A549 (cell line): ENCODE results near the gene GATAD2A. TPM values are rescaled to one million over a fixed set of nuclear protein-coding genes. Genes with fewer than 3 reads are reported as not detected.

ENCODE experiments used
- ATAC-seq, 2 experiments: fragments of 200-7000 bp in 1 of 2; fragments of >200 bp in 1 of 2; cut with Nextera tagmentation in 1 of 2; cut with Tn5 transposase in 1 of 2; 3 replicates each; pipeline versions ENCODE4 v1.8.0 to v1.9.1; 2018 to 2020; ENCODE audit warnings: mild to moderate bottlenecking in 1 of 2, moderate library complexity in 1 of 2
- CTCF ChIA-PET: fragments of 300-600 bp; sonication (Branson Sonifier 250); formaldehyde crosslinking; extraction: SDS; loops from one replicate; lab custom pipeline; 2021; ENCODE audit warnings: antibody characterized with exemption, inconsistent platforms; lab: Yijun Ruan, JAX
- POLR2A ChIA-PET: fragments of 350-600 bp; formaldehyde crosslinking; extraction: SDS; loops from one replicate; lab custom pipeline; 2021; ENCODE audit warnings: antibody characterized with exemption, inconsistent platforms; lab: Yijun Ruan, JAX
- DNase-seq, 2 experiments: peaks; one replicate each; pipeline versions ENCODE4 v3.0.0 to v3.0.0-alpha.2; 2011 to 2016; ENCODE audit warnings: low read depth in 1 of 2, low spot score in 1 of 2
- FAIRE-seq: peaks from 2 replicates; lab custom pipeline; 2011; peaks lifted over from hg19 to GRCh38; lab: Jason Lieb, UNC
- H3K27ac ChIP-seq, 2 experiments: fragments of >200 bp; sonication (Bioruptor Twin); formaldehyde crosslinking; 3 replicates each; pipeline ENCODE4 v1.5.1; 2016 to 2017
- H3K4me1 ChIP-seq: fragments of >200 bp; sonication (Bioruptor Twin); formaldehyde crosslinking; 3 replicates; pipeline ENCODE4 v1.6.1; 2016
- H3K4me2 ChIP-seq: fragments of >200 bp; sonication (Bioruptor Twin); formaldehyde crosslinking; 3 replicates; pipeline ENCODE4 v1.6.1; 2016
- H3K4me3 ChIP-seq: fragments of >200 bp; sonication (Bioruptor Twin); formaldehyde crosslinking; 3 replicates; pipeline ENCODE4 v1.5.1; 2016
- H3K9me3 ChIP-seq: fragments of >200 bp; sonication (Bioruptor Twin); formaldehyde crosslinking; 3 replicates; pipeline ENCODE4 v1.6.1; 2016
- CHD2 ChIP-seq: fragments of 150-350 bp; IDR thresholded peaks from 2 replicates; pipeline ENCODE4 v1.6.1; 2014; ENCODE audit warnings: low read length; ENCODE audit not compliant: partially characterized antibody
- FOSB ChIP-seq: fragments of 250-450 bp; sonication (Bioruptor Pico); IDR thresholded peaks from 2 replicates; pipeline ENCODE4 v1.5.0; 2020; ENCODE audit warnings: mild to moderate bottlenecking, moderate library complexity
- HOXA7 ChIP-seq: fragments of 250-450 bp; sonication (Bioruptor Pico); IDR thresholded peaks from 2 replicates; pipeline ENCODE4 v1.5.0; 2020; ENCODE audit warnings: mild to moderate bottlenecking, moderate library complexity
- HOXB5 ChIP-seq: fragments of 250-450 bp; sonication (Bioruptor Pico); IDR thresholded peaks from 2 replicates; pipeline ENCODE4 v1.5.0; 2020; ENCODE audit warnings: mild to moderate bottlenecking, moderate library complexity
- JUN ChIP-seq, 2 experiments: fragments of >200 bp; sonication (Bioruptor Twin); formaldehyde crosslinking; IDR thresholded peaks; 2 replicates in 1 of 2; 3 replicates in 1 of 2; pipeline ENCODE4 v1.6.1; 2016 to 2017
- MAFK ChIP-seq: fragments of 450-650 bp; IDR thresholded peaks from 2 replicates; pipeline ENCODE4 v1.6.1; 2014; ENCODE audit not compliant: partially characterized antibody
- NPAS2 ChIP-seq: fragments of 250-450 bp; sonication (Bioruptor Pico); IDR thresholded peaks from 2 replicates; pipeline ENCODE4 v1.8.0; 2022; ENCODE audit warnings: mild to moderate bottlenecking, moderate library complexity, borderline replicate concordance
- POLR2A ChIP-seq: IDR thresholded peaks from 2 replicates; pipeline ENCODE4 v1.6.1; 2012; ENCODE audit warnings: mild to moderate bottlenecking, low read length
- RAD21 ChIP-seq, 2 experiments: fragments of >200 bp in 1 of 2; sonication (Bioruptor Twin) in 1 of 2; formaldehyde crosslinking in 1 of 2; IDR thresholded peaks in 1 of 2; conservative IDR thresholded peaks in 1 of 2; 2 replicates in 1 of 2; 3 replicates in 1 of 2; pipeline ENCODE4 v1.6.1; 2012 to 2018; ENCODE audit warnings: inconsistent platforms in 1 of 2
- ZC3H11A ChIP-seq: fragments of 450-650 bp; IDR thresholded peaks from 2 replicates; pipeline ENCODE4 v1.6.1; 2014; ENCODE audit warnings: antibody characterized with exemption, mild to moderate bottlenecking
- WGBS: methylation state at CpG from one replicate; pipeline ENCODE4 v1.1.6; 2017; ENCODE audit errors: missing lambda C conversion rate; 5-methylcytosine and 5-hydroxymethylcytosine counted together
- polyA plus RNA-seq, 4 experiments: library from polyadenylated mRNA; depleted of rRNA in 3 of 4; stranded (reverse); fragments of >200 nt; fragmentation: RNase III in 1 of 4; extraction: RNeasy Plus Mini Kit Qiagen cat#74134 plus additional on column Dnase treatment in 1 of 4; gene quantifications; 2 replicates in 3 of 4; 3 replicates in 1 of 4; pipeline ENCODE4 v1.2.3, GENCODE V29; 2011 to 2017
- TF ChIP-seq, protein P1 (sequence below): IDR thresholded peaks from 2 replicates; pipeline ENCODE4 v1.6.1; 2012
- TF ChIP-seq, protein P2 (sequence below): fragments of 200-600 bp; sonication (generic); IDR thresholded peaks from 2 replicates; pipeline ENCODE4 v1.6.1; 2016; ENCODE audit warnings: antibody characterized with exemption, mild to moderate bottlenecking, moderate library complexity
- TF ChIP-seq, protein P3 (sequence below): fragments of >200 bp; sonication (Bioruptor Twin); formaldehyde crosslinking; IDR thresholded peaks from 3 replicates; pipeline ENCODE4 v1.5.1; 2016
- TF ChIP-seq, protein P4 (sequence below): IDR thresholded peaks from 2 replicates; pipeline ENCODE4 v1.6.1; 2012; ENCODE audit warnings: low read depth, borderline replicate concordance

The GATAD2A gene
- polyA plus RNA-seq, 2 of the 4 experiments (the other 2 are of a cell fraction): 25.2 to 28.9 TPM

DNA sequence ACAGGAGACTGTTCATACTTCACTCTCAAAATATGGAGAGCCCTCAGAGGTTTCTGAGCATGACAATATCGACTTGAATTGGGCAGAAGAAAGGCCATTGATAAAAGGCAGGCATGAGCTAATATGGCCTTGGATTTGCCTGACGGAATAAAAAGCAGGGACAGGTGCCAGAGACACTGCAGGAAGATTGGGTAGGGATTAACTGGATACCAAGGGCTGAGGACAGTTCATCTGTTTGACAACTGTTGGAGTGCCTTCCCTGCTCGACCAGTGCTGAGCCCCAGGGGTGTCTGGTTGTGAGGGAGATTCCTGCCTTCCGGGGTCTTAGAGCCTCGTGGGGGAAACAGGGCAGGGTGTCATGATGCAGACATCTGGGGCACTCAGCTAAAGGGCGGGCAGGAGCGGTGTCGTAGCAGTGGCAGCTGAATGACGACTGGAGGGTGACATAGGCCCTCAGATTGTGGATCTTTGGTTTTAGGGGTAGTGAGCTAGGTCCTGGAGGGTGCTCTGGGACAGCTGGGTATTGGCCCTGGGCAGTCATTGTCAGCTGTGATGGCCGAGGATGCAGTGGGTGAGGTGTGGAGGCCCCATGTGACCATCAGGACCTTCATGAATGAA is 12.3 kb downstream of the GATAD2A start:
- DNase-seq (no peak), ATAC-seq (no peak), FAIRE-seq (no peak)
- 95% methylated on average over 10 of the region's 10 CpGs for WGBS
- ChIA-PET CTCF (interaction anchor here (1.7 kb wide), 1 partner anchor 12 kb away, joined by 4 read pairs; the partner anchor contains the start of gene GATAD2A), POLR2A (no interaction called here)
- H3K4me2 ChIP-seq: no peak overlapping the region
- H3K4me1 ChIP-seq: no peaks in the 10 kb centered on the region
- no peak overlapping the region for H3K27ac ChIP-seq
- no peaks in the 10 kb centered on the region for H3K9me3 ChIP-seq
- TF ChIP-seq, protein P1, sequence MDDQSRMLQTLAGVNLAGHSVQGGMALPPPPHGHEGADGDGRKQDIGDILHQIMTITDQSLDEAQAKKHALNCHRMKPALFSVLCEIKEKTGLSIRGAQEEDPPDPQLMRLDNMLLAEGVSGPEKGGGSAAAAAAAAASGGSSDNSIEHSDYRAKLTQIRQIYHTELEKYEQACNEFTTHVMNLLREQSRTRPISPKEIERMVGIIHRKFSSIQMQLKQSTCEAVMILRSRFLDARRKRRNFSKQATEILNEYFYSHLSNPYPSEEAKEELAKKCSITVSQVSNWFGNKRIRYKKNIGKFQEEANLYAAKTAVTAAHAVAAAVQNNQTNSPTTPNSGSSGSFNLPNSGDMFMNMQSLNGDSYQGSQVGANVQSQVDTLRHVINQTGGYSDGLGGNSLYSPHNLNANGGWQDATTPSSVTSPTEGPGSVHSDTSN: no peak
- TF ChIP-seq CHD2 (no peak), HOXB5 (CRISPR knock-in tag) (no peak)
- no peak overlapping the region for H3K4me3 ChIP-seq

DNA sequence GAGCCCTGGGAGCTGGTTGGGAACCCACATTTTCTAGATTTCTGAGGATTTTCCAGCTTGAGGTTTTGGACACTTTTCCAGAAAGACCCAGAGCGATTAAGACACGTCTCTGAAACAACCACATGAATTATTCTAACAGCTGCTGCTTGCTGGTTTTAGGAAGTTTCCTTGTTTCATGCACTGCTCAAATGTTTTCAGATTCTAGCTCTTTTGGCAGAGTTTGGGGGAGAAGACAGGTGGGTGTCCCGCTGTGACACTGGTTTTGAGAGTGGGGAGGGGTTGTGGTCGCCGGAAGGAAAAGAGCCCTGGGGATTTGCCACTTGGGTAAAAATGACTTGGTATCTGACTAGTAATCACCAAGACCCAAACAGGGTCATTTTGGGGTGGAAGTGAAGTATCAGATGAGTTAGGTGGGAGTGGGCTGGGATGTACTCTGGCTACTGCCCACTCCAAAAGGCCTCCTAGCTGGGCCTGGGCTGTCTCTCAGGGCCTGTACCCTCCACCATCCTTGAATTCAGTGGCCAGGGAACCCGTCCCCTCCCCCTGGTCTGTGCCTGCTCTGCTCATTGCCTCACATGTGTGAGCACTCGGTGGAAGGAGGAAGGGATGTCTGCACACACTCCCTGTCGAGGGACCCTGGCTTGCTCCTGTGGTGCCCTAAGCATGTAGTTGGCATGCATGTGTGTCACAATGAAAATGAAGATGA is 13.2 kb downstream of the GATAD2A start:
- TF ChIP-seq HOXB5 (CRISPR knock-in tag) (no peak), RAD21 (conservative IDR thresholded peaks at IDR 0.05 in 1 of 2, IDR thresholded peaks at IDR 0.05 in 1 of 2) (no peak), ZC3H11A (no peak), JUN (IDR thresholded peaks at IDR 0.05) (no peak), FOSB (no peak), NPAS2 (no peak), HOXA7 (CRISPR knock-in tag) (no peak), MAFK (no peak), POLR2A (no peak)
- TF ChIP-seq, protein P2, sequence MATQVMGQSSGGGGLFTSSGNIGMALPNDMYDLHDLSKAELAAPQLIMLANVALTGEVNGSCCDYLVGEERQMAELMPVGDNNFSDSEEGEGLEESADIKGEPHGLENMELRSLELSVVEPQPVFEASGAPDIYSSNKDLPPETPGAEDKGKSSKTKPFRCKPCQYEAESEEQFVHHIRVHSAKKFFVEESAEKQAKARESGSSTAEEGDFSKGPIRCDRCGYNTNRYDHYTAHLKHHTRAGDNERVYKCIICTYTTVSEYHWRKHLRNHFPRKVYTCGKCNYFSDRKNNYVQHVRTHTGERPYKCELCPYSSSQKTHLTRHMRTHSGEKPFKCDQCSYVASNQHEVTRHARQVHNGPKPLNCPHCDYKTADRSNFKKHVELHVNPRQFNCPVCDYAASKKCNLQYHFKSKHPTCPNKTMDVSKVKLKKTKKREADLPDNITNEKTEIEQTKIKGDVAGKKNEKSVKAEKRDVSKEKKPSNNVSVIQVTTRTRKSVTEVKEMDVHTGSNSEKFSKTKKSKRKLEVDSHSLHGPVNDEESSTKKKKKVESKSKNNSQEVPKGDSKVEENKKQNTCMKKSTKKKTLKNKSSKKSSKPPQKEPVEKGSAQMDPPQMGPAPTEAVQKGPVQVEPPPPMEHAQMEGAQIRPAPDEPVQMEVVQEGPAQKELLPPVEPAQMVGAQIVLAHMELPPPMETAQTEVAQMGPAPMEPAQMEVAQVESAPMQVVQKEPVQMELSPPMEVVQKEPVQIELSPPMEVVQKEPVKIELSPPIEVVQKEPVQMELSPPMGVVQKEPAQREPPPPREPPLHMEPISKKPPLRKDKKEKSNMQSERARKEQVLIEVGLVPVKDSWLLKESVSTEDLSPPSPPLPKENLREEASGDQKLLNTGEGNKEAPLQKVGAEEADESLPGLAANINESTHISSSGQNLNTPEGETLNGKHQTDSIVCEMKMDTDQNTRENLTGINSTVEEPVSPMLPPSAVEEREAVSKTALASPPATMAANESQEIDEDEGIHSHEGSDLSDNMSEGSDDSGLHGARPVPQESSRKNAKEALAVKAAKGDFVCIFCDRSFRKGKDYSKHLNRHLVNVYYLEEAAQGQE: no peak
- TF ChIP-seq, protein P3, sequence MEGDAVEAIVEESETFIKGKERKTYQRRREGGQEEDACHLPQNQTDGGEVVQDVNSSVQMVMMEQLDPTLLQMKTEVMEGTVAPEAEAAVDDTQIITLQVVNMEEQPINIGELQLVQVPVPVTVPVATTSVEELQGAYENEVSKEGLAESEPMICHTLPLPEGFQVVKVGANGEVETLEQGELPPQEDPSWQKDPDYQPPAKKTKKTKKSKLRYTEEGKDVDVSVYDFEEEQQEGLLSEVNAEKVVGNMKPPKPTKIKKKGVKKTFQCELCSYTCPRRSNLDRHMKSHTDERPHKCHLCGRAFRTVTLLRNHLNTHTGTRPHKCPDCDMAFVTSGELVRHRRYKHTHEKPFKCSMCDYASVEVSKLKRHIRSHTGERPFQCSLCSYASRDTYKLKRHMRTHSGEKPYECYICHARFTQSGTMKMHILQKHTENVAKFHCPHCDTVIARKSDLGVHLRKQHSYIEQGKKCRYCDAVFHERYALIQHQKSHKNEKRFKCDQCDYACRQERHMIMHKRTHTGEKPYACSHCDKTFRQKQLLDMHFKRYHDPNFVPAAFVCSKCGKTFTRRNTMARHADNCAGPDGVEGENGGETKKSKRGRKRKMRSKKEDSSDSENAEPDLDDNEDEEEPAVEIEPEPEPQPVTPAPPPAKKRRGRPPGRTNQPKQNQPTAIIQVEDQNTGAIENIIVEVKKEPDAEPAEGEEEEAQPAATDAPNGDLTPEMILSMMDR: no peak
- TF ChIP-seq, protein P4, sequence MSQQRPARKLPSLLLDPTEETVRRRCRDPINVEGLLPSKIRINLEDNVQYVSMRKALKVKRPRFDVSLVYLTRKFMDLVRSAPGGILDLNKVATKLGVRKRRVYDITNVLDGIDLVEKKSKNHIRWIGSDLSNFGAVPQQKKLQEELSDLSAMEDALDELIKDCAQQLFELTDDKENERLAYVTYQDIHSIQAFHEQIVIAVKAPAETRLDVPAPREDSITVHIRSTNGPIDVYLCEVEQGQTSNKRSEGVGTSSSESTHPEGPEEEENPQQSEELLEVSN: no peak
- TF ChIP-seq, all 56 proteins: peak for 0
- CTCF ChIA-PET: no interaction called here
- no peaks in the 10 kb centered on the region for H3K4me1 ChIP-seq
- no peak for FAIRE-seq
- POLR2A ChIA-PET: no interaction called here
- 83% methylated on average over 8 of the region's 8 CpGs for WGBS
- ATAC-seq: no peak
- DNase-seq: no peak
- H3K9me3 ChIP-seq: no peaks in the 10 kb centered on the region
- H3K27ac ChIP-seq: no peak overlapping the region
- H3K4me3 ChIP-seq: no peak overlapping the region
- no peak overlapping the region for H3K4me2 ChIP-seq
